Smooth muscle cell (in vitro differentiated cells): ENCODE data around the gene SLC6A7. TPM values are rescaled to one million over a fixed set of nuclear protein-coding genes. Genes with fewer than 3 reads are reported as not detected.

Experiments used
- DNase-seq: peaks from one replicate; lab custom pipeline; 2025; ENCODE audit not compliant: unreplicated experiment; lab: John Stamatoyannopoulos, UW
- H2AFZ ChIP-seq: fragments of 200-600 bp; sonication (generic); 2 replicates; pipeline ENCODE4 v1.6.0; 2016; ENCODE audit warnings: antibody characterized with exemption, low read depth, mild to moderate bottlenecking
- H3F3A ChIP-seq: fragments of 200-600 bp; sonication (generic); 2 replicates; pipeline ENCODE4 v1.6.0; 2017; ENCODE audit warnings: antibody characterized with exemption, low read depth
- H3K27ac ChIP-seq: fragments of 200-600 bp; sonication (generic); 2 replicates; pipeline ENCODE4 v1.5.1; 2016; ENCODE audit warnings: low read depth, mild to moderate bottlenecking
- H3K27me3 ChIP-seq: fragments of 200-600 bp; sonication (generic); 2 replicates; pipeline ENCODE4 v1.6.1; 2016; ENCODE audit warnings: low read depth, mild to moderate bottlenecking
- H3K36me3 ChIP-seq: fragments of 200-600 bp; sonication (generic); 2 replicates; pipeline ENCODE4 v1.5.1; 2016; ENCODE audit warnings: low read depth
- H3K4me1 ChIP-seq: fragments of 200-600 bp; sonication (generic); 2 replicates; pipeline ENCODE4 v1.5.1; 2016; ENCODE audit warnings: low read depth
- H3K4me2 ChIP-seq: fragments of 200-600 bp; sonication (generic); 2 replicates; pipeline ENCODE4 v1.6.0; 2016; ENCODE audit warnings: mild to moderate bottlenecking
- H3K4me3 ChIP-seq: fragments of 200-600 bp; sonication (generic); 2 replicates; pipeline ENCODE4 v1.5.1; 2016; ENCODE audit warnings: mild to moderate bottlenecking
- H3K79me2 ChIP-seq: fragments of 200-600 bp; sonication (generic); 2 replicates; pipeline ENCODE4 v1.6.0; 2016; ENCODE audit warnings: low read depth, mild to moderate bottlenecking
- H3K9ac ChIP-seq: fragments of 200-600 bp; sonication (generic); 2 replicates; pipeline ENCODE4 v1.6.0; 2016; ENCODE audit warnings: low read depth
- H3K9me3 ChIP-seq: fragments of 200-600 bp; sonication (generic); replicated peaks from 2 replicates; pipeline ENCODE4 v1.5.1; 2016; ENCODE audit warnings: low read depth
- H4K20me1 ChIP-seq: fragments of 200-600 bp; sonication (generic); 2 replicates; pipeline ENCODE4 v1.6.0; 2016; ENCODE audit warnings: low read depth
- CTCF ChIP-seq: fragments of 200-600 bp; sonication (generic); IDR thresholded peaks from 2 replicates; pipeline ENCODE4 v1.5.1; 2017; ENCODE audit warnings: borderline replicate concordance, mild to moderate bottlenecking, antibody characterized with exemption; ENCODE audit not compliant: insufficient read depth, poor library complexity, severe bottlenecking
- WGBS: methylation state at CpG from one replicate; pipeline ENCODE4 v1.1.7; 2016; ENCODE audit warnings: low lambda C conversion rate; 5-methylcytosine and 5-hydroxymethylcytosine counted together
- polyA plus RNA-seq: library from polyadenylated mRNA; unstranded; fragments of >200 nt; fragmentation: Nextera tagmentation; extraction: Ambion mirVana; gene quantifications from 2 replicates; pipeline ENCODE4 v1.2.1, GENCODE V29; 2016
- total RNA-seq: library from RNA; depleted of rRNA; stranded (reverse); fragments of >200 nt; gene quantifications from 2 replicates; pipeline ENCODE4 v1.2.3, GENCODE V29; 2014

The SLC6A7 gene
- total and polyA plus RNA-seq, 2 experiments from 2014 or later = 0.10 TPM; not detected in 1

GRCh38 chr5:150236313-150236712, 46.5 kb downstream of the SLC6A7 start:
- Histone ChIP-seq H3K4me3 (no peak overlapping the region), H3K27ac (no peak overlapping the region), H3K36me3 (no peaks in the 10 kb centered on the region), H4K20me1 (no peaks in the 10 kb centered on the region), H3K9me3 (no peaks in the 10 kb centered on the region), H3F3A (no peaks in the 10 kb centered on the region), H3K27me3 (no peaks in the 10 kb centered on the region), H3K79me2 (no peaks in the 10 kb centered on the region), H3K9ac (no peak overlapping the region), H2AFZ (no peak overlapping the region), H3K4me1 (no peaks in the 10 kb centered on the region), H3K4me2 (no peak overlapping the region)
- DNase-seq = no peak
- no peak for TF ChIP-seq CTCF
- 84% methylated on average over 2 of the region's 2 CpGs for WGBS

- no peak overlapping the region for H3K27ac ChIP-seq
- H3F3A ChIP-seq = no peaks in the 10 kb centered on the region
- H3K9me3 ChIP-seq = no peaks in the 10 kb centered on the region
- no peaks in the 10 kb centered on the region for H3K79me2 ChIP-seq
- no peak overlapping the region for H3K4me2 ChIP-seq
- no peak for DNase-seq
- no peak for TF ChIP-seq CTCF
- no peak overlapping the region for H3K4me3 ChIP-seq
- no peak overlapping the region for H2AFZ ChIP-seq
- no peaks in the 10 kb centered on the region for H4K20me1 ChIP-seq
- no peak overlapping the region for H3K9ac ChIP-seq
- no peaks in the 10 kb centered on the region for H3K27me3 ChIP-seq
- WGBS = 93% methylated on average over 15 of the region's 15 CpGs
- no peaks in the 10 kb centered on the region for H3K36me3 ChIP-seq
- H3K4me1 ChIP-seq = peaks cover 3% of the 10 kb centered on the region
These were observed 47.3 kb downstream of the SLC6A7 start for GRCh38 chr5:150236981-150237754.

- peaks cover 16% of the 10 kb centered on the region for H3K4me1 ChIP-seq
- H3K36me3 ChIP-seq = no peaks in the 10 kb centered on the region
- H3K4me3 ChIP-seq = no peak overlapping the region
- no peak for DNase-seq
- H3K9ac ChIP-seq = no peak overlapping the region
- H4K20me1 ChIP-seq = no peaks in the 10 kb centered on the region
- WGBS = 91% methylated on average over 10 of the region's 10 CpGs
- no peak overlapping the region for H3K4me2 ChIP-seq
- no peak overlapping the region for H3K27ac ChIP-seq
- no peak for TF ChIP-seq CTCF
- no peaks in the 10 kb centered on the region for H3K79me2 ChIP-seq
- H3K27me3 ChIP-seq = no peaks in the 10 kb centered on the region
- no peak overlapping the region for H2AFZ ChIP-seq
- no peaks in the 10 kb centered on the region for H3F3A ChIP-seq
- H3K9me3 ChIP-seq = no peaks in the 10 kb centered on the region
These were observed 48.8 kb downstream of the SLC6A7 start for GRCh38 chr5:150238646-150239045.
